Activated T-cell treated with anti-CD3 and anti-CD28 coated beads for 24 hours (primary cell): Measurements from ENCODE around the gene OSBP2.

Experiments
- DNase-seq: peaks from one replicate; pipeline ENCODE4 v3.0.0-alpha.2; 2020; ENCODE audit warnings: low read depth

Gene OSBP2

GRCh38 chr22:30869667-30870395 is 175.2 kb downstream of the OSBP2 start:
- no peak for DNase-seq

DNA sequence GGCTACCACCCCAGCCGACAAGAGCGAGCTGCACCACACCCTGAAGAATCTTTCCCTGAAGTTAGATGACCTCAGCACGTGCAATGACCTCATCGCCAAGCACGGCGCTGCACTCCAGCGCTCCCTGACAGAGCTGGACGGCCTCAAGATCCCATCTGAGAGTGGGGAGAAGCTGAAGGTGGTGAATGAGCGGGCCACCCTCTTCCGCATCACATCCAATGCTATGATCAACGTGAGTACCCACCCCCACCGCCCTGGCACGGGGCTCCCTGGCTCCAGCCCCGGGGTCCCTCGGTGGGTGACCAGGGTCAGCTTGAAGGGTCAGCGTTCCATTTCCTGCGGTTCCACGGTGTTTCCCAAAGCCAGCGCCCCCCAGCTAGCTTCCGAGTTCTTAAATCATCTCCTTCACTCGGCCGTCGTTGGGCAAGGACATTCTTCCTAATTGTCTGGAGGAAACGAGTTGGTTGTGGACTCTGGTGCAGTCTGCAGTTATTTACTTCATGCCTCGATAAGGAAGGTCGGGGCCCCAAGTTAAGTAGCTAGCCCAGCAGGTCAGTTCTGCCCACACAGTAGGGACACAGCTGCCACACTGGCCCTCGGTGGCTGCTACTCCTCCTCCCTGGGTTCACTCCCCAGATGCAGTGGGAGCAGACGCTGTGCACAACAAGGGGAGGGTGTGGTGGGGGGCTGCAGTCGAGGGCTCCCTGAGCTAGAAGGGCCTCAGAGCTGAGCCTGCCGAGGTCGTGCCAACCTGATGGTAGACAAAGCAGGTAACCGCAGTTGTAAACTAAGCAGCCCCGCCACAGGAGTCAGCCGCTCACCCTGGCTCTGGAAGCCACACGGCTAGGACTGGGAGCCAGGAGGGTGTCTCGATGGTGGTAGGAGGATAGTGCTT is 176.0 kb downstream of the OSBP2 start:
- DNase-seq: no peak

DNA sequence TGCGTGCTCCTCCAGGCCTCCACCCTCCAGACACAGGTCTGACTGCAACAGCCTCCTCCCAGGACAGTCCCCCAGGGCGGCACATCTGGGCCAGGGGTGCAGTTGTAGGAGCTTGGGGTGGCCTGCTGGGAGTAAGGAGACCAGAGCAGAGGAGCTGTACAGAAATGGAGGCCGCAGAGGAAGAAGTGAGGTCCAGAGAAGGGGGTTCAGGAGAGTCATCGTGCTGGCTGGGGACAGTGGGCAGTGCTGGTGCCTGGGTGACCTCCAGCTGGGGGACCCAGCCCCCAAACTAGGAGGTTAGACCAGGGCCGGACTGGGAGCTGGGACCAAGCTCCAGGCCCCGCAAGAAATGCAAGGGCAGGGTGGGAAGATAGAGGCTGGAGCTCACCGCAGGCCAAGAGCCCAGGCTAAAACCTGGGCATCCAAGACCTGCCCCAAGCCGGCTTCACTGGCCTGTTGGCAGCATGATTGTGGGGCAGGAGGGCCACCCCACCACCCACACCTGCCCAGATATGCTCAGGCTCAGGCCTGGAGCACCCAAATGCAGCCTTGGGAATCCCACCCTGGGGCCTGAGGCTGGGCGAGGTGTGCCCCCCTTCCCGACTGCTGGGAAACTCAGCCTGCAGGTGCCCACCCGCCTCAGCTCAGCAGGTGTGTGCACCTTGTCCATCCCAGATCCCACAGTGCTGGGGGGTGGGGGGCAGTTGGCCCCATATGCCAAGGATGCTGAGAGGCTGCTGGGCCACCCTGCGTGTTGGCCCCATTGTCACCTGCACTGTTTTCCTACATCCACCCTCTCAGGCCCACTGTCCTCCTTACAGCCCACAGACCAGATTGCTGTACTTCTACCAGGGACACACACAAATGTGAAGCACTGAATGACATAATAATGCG is 177.0 kb downstream of the OSBP2 start:
- no peak for DNase-seq

DNA sequence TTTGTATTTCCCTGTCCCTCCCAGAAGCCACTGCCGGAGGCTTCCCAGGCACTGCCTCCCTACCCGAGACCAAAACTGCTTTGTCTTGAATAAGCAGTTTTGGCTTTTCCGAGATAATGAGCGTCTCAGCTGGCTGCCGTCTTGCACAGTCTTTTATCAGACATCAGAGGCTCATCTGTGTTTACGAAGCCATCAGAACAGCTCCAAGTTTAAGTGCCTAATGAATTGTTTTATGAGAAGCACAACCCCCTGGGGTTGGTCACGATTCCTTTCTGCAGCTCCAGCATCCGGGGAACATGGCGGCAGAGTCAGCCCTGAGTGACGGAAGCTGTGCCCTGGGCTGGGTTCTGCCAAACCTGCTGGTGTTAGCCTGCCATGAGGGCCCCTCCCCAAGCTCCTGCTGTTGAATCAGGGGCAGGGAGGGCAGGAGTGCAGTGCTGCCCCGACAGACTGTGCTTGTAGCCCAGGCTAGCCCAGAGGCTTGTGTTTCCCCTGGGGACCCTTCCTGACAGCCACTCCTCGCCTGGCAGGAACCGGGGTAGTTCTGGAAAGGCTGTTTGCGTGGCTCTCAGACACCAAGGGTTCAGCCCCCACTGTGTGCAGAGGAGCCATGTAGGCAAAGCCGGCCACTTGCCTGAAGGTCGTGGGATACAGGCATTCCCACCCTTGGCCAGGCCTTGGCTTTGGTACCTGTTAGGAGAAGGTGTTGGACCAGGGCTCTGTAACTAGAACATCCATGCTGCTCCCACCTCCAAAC is 177.8 kb downstream of the OSBP2 start:
- no peak for DNase-seq

GRCh38 chr22:30873086-30873650 is 178.5 kb downstream of the OSBP2 start:
- DNase-seq: no peak

GRCh38 chr22:30873661-30874060 is 179.0 kb downstream of the OSBP2 start:
- no peak for DNase-seq

DNA sequence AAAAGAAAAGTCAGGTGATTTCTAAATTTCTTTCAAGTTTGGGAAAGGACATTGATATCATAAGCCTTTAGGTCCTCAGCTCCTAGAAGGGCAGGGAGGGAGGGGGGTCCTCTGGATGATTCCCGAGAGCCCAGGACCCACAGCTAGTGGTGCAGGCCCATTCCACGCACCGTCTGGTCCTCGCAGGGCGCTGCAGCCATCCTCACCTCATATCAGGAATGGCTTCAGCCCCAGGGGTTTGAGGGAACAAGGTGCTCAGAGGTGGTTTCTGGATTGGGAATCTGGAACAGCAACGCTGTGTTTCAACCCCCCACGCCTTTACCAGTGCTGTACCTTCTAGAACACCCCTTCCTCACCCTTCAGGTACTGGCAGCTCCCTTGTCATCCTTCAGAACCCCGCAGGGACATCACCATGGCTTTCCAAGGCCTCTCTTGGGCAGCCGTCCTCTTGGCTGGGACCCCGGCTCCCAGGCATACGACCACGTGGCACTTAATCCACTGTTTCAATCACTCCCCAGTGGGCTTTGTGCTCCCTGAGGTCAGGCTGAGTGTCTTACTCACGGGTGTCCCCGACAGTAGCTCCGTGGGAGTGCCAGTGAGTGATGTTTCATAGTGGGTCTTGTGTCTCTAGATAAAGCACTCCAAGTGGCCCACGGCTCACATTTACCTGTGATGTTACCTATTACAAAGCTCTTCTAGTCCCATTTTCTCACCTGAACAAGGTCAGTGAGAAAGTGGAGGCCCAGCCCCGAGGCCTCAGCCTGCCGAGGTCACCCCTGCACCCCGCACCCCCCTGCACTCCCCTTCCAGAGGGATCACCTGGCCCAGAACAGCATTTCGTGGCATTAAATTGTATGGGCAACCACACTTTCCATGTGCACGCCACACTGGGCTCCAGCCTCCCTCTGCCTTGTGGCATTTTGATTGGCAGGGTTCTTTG is 180.0 kb downstream of the OSBP2 start:
- no peak for DNase-seq

GRCh38 chr22:30875481-30876215 is 181.0 kb downstream of the OSBP2 start:
- DNase-seq: no peak

GRCh38 chr22:30876221-30876751 is 181.6 kb downstream of the OSBP2 start:
- DNase-seq: no peak

GRCh38 chr22:30876915-30877553 is 182.4 kb downstream of the OSBP2 start:
- no peak for DNase-seq

DNA sequence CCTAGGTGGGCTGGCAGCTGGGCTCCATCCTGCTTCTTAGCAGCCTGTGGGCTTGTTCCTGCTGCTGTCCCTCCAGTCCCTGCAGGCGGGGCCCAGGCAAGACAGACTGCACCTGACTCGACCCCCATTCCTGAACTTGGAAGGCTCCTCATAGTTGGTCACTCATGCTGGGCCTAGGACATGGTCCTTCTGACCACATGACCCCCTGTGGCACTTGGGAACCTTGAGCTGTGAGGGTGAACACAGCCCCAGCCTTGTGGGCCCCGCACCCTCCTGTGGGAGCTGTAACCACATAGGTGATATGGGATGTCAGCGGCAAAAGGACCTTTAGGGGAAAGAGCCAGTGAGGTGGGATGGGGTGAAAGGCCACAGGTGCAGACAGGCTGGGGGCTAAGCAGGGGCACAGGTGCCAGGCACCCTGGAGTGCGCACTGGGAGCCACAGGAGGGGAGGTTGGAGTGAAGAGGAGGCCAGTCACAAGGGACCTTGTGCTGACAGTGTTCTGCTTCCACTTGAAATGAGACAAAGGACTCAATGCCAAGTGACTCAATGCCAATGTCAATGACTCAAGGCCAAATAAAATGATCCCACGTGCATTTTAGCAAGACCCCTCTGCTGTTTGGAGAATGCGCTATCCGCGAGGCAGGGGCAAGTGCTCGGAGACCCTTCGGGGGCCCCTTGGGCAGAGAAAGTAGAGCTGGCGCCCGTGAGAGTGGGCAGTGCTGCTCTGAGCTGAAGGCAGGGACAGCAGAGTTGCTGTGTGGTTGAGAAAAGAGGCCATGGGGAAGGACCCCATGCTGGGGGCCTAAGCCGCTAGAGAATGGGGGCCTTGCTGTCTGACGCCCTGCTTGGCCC is 183.2 kb downstream of the OSBP2 start:
- DNase-seq: no peak

DNA sequence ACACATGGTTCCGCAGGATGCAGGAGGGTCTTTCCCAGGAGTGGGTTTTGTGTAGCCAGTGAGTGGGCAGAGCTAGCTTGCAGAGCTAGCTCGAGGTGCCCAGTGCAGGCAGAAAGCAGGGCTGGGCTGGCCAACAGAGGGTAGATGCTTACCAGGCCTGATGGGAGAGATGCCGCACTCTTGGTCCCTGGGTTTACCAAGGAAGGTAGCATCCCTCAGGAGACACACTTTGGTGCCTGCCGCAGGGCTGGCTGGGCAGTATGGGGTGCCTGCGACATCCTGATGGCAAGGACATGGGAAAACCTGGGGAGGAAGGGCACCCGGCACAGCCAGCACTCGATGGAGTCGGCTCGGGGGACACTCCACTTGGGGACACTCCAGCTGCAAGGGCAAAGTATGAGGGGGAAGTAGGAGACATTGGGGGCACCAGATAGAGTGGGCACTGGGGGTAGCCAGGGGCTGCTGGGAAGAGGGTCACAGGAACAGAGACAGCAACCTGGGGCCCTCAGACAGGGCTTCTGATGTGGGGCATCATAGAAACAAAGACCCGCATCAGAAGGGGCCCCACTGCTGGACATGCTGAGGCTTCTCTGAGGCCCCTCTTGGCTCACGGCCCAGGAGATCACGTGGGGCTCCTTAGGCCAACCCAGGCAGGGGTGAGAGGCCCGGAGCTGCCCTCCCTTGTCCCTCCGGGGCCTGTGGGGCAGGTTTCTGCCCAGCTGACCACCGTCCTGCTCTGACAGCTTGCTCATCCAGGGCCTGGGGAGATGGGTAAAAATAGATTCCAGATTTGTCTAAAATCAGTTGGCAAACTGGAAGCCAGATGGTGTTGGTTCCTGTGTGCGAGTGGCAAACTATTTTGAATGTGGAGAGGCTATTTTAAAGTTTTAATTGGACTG is 184.1 kb downstream of the OSBP2 start:
- no peak for DNase-seq

DNA sequence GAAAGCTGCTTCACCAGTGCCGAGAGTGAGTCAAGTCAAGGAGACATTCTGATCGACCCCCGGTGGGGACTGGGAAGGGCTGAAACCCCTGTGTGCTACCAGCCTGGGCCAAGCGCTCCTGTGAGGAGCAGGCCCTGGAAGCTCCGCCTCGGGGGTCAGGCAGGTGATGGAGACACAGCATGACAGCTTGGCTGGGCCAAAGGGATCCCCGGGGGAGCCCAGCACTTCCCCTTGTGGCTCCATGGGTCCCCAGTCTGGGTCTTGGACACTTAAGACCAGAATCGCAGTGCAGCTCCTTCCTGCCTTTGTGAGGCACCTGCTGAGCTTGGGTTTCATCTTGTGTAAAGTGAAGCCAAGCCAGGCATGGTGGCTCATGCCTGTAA is 184.7 kb downstream of the OSBP2 start:
- DNase-seq: no peak

- DNase-seq: no peak
These were observed 185.5 kb downstream of the OSBP2 start for GRCh38 chr22:30880181-30880601.

- no peak for DNase-seq
These were observed 186.2 kb downstream of the OSBP2 start for GRCh38 chr22:30880847-30881246.

DNA sequence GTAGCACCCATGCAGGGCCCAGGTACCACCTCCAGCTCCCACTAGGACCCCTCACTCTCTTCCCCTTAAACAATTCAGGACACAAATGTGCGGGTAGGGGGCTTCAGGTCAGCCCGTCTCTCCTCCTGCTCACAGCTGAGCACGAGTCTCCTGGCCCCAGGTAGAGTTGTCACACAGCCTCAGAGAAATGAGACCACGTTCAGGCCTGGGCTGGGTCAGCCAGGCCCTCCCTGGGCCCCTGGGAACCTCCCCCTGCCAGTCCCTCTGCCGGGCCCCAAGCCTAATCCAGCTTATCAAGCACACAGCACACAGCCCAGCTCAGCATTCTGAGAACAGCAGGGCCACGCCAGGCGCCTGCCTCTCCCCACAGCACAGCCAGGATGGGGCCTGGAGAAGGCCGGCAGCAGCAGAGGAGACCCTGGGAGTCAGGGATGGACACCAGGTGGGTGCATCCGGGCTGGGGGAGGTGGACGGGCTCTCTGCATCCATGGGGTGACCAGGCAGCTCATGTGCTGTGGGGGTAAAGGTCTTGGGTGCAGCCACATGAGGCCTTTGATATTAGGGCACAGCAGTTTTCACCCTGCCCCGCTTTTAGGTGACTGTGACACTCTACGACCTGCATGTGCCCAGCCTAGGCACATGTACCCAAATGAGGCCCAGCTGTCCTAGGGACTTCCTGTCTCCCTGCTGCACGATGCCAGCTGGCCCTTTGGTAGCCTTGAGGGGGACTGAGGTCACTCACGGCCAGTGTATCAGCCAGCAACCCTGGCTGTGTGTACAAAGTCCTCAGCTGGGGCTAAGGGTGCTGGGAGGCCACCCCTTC is 186.9 kb downstream of the OSBP2 start:
- no peak for DNase-seq
